HG02943 (cell line): ENCODE measurements around the gene ITPR1.

ENCODE experiments used
- ATAC-seq: cut with Tn5 transposase; IDR thresholded peaks from one replicate; pipeline ENCODE4 v1.9.1; 2021; ENCODE audit warnings: mild to moderate bottlenecking, low read depth, moderate library complexity; ENCODE audit not compliant: unreplicated experiment

Gene ITPR1

DNA sequence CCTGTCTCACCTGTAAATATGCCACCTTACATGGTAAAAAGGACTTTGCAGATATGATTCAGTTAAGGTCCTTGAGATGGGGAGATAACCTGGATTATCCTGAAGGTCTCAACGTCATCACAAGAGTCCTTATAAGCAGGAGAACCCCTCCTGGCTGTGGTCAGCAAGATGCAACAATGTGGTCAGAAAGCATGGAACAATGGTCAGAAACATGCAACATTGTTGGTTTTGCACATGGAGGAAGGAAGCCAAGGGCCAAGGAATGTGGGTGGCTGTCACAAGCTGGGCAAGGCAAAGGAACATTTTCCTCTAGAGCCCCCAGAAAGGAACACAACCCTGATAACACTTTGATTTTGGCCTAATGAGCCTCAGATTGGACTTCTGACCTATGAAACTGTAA, 16.7 kb upstream of the ITPR1 start:
- ATAC-seq, result no peak

DNA sequence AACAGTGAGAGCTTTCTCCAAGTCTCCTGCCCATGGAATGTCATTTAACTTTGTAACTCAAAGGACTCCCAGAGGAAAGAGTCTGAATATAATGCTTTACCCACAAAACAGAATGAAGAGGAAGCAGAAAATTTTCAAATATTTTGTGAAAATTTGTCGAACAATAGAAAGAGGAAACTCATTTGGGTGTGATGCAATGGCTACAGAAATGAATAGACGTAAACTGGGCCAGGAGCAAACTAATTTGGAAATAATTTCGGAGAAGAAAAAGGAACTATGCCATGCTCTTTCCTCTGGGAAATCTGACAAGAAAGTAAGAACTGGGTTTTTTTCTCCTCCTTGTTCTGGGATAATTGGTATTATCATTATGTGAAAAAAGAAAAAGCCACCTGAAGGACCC, 14.9 kb upstream of the ITPR1 start:
- no peak for ATAC-seq

GRCh38 chr3:4491855-4492207, 1.3 kb upstream of the ITPR1 start:
- no peak for ATAC-seq

DNA sequence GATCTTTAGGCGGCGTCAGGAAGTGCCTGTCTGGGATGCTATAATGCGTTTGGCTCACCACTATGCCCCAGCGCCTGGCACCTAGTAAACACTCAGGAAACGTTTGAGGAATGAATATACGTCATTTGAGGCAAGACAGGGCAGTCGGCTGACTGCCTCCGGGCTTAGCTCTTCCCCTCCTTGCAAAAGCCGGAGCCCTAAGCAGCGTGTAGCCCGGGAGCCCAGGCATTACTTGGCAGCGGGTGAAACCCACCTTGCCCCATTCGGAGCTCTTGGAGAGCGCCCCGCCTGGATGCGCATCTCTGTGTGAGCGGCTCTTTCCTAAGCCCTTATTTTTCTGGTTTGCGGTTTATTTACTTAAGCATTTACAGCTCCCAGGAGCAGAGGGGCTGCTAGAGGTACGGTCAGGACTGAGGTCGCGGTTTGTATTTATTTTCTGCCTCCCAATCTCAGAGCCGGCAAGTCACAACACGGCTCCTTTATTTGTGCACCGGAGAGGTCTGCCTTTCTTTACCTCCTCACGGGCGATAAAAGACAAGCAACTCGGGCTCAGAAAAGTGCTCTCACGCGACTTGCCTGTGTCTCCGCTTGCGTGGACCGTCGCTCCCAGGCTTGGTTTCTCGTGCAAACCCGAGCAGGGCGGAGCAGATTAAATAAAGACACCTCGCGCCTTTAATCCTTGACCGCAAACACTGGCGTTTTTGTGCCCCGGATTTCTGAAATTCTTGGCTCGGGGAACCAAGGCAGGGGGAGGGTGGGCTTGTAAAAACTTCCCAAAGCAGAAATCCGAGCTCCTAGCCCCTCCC, 737 bp upstream of the ITPR1 start:
- peak; percentile 8 for ATAC-seq

DNA sequence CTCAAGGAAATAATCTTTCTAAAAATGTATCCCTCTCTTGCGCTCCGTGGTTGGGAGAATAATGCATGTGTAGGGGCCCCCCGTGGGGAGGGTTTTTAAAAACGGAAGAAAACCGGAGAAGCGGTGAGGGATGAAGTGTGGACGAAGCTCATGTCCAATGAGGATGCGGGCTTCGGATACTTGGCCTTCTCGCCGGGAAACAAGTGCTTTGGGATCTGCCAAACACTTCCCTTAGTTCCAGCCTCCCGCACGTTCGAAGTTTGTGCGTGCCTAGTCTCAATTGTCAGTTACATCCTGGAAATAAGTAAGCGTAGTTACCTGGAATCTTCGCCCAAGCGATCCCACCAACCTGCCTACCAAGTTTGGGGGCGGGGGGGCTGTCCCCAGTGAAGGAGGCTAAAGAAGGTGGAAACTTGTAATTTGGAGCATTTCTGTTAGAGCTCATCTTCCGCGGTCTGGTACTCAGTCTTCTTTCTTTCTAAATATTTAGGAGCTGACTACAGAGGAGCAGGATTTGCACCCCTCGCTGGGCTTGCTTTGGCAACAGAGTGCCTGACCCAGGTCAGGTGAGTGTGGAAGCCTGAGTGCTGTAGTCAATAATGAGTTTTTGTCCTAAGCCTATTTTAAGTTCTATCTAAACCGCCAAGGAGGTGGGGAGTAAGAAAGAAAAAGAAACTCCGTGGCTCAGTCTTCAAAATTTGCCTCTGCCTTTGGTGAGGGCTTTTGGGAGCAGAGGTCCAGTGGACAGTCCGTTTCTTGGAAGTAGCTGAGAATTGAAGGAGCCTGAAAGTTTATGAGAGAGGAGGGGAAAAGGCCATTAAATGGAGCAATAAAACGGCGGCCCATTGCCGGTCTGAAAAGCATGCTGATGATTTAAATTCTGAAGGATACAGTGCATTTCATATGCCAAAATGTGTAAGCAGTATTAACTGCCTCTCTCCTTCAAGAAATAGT, 1.1 kb downstream of the ITPR1 start:
- no peak for ATAC-seq

GRCh38 chr3:4494895-4495264, 1.7 kb downstream of the ITPR1 start:
- no peak for ATAC-seq

DNA sequence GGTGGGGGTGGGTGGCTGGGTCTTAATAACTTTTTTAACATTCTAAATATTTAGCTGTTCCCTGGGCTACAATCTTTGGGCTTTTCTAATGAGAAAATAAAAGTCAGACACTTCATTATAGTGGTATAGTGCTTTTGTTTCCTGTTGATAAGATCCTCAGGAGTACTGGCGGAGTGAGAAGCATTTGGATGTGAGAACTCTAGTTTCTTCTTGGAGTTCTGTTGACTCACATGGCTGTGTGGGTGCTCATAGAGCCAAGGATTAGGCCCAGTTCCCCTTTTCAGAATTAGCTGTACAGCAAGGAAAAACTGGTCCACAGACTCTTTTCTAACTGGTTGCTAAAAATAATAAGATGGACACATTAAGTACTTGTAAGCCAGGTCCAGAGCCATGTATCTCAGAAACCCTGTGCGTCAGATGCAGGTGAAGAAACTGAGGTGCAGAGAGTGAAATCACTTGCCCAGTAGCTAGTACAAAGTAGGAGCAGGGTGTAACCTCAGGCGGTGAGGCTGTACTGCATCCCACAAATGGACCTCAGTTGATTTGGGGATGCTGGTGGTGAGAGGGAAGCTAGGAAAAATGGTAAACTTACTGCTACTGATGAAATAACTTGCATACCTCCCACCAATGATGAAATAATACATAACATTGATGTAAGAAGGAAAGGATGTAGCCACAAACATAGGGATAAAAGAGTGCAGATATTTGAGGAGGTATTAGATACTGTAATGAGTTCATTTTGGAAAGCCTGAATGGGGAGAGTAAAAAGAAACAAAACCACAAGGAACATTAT, 2.3 kb downstream of the ITPR1 start:
- ATAC-seq, result no peak

GRCh38 chr3:4496087-4496452, 2.9 kb downstream of the ITPR1 start:
- no peak for ATAC-seq

DNA sequence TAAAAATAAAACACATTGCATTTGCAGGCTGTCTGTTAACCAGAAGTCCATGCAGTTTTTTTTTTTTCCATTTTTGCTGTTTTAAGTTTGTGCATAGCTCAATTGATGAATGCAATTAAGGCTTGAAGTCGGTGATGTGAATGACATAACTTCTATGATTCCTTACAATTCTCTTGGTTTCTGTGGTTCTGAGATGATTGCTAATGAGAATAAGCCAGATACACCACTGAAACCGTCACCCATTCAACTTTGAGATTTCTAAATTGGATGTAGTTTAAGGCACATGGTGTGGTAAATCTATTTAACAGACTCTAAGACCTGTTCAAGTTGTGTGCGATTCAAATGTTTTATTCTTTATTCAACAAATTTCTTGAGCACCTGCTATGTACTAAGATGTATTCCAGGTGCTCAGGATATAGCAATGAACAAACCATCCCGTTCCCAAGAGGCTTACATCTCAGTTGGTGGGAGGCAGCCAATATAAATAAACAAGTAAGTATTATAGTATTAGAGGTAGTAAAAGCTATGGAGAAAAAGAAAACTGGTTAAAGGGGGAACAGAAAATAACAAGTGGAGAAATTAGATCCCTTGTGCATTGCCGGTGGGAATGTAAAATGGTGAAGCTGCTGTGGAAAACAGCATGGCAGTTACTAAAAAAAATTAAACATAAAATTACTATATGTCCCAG, 4.0 kb downstream of the ITPR1 start:
- no peak for ATAC-seq

GRCh38 chr3:4497843-4498324, 4.7 kb downstream of the ITPR1 start:
- ATAC-seq, result no peak

GRCh38 chr3:4498446-4498845, 5.3 kb downstream of the ITPR1 start:
- ATAC-seq, result no peak

DNA sequence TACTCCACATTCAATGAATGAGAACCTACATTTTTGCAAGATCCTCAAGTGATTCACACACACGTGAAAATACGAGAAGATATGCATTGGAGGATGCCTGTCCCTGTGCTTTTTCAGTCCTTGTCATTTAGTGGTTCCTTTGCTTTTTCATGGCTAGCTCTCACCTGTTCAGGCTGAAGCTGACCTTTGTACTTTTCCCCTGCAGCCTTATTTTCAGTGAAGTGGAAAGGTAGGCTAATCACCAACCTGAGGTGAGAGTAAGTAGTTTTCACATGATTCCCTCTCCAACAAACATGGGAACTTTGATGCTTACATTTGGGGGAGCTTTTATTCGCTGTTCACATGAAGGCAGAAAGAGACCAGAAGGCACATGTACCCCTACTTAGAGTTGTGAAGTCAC, 8.3 kb downstream of the ITPR1 start:
- ATAC-seq, result no peak

DNA sequence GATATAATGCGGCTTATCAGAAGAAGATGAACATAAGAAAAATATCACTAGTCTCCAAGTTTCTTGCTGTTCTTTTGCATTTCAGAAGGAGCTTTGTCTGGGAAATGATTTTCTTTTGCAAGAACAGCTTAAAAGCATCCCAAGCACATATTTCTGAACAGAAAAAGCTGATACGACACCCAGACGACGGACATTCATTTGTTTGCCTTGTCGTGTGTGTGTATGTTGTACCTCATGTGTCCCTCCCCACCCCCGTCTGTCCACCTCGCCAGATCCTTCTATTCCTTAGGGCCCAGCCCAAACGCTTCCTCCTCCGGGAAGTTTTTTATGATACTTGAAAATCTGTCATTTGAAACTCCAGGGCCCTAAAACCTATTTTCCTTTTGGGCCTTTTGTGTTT, 8.8 kb downstream of the ITPR1 start:
- ATAC-seq, result no peak

GRCh38 chr3:4503050-4503449, 9.9 kb downstream of the ITPR1 start:
- peak; percentile 41 for ATAC-seq

DNA sequence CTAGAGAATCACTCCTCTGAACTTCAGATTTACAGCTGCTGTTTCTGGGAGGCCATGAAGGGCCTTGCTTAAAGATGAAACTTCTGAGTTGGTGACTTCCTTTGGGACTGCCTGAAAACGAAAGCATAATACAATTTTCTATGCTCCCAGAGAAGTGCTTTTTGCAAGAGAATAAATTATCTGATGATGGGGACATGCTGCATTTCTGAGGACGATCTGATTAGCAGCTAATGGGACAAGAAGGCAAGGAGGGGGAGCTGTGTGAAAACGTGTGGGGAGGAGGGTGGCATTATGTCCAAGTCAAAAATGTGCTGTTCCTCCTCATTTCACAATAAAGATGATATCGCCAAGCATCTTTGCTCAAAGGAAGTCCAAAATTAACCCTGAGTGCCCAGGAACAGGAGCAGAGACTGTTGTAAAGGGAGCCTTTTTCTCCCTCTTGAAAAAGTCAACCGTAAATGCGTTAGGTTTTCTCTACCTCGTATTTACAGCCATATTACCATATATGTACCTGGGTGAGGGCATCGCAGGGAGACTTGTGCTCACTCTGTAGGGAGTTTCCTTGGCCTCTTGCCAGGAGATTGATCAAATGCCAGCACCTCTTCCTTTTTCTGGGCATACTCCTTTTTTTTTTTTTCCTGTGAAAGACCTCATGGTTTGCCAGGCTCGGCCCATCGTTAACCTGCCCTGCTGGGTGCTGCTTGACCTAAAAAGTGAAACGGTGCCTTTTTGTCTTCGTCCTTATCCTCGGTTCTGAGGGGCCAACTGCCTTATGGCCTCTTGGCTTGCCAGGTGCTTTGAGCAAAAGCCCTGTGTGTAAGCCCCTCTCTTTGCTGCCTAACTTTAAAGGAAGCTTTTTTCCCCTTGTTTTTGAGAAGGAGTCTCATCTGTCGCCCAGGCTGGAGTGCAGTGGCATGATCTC, 11.5 kb downstream of the ITPR1 start:
- ATAC-seq, result no peak

DNA sequence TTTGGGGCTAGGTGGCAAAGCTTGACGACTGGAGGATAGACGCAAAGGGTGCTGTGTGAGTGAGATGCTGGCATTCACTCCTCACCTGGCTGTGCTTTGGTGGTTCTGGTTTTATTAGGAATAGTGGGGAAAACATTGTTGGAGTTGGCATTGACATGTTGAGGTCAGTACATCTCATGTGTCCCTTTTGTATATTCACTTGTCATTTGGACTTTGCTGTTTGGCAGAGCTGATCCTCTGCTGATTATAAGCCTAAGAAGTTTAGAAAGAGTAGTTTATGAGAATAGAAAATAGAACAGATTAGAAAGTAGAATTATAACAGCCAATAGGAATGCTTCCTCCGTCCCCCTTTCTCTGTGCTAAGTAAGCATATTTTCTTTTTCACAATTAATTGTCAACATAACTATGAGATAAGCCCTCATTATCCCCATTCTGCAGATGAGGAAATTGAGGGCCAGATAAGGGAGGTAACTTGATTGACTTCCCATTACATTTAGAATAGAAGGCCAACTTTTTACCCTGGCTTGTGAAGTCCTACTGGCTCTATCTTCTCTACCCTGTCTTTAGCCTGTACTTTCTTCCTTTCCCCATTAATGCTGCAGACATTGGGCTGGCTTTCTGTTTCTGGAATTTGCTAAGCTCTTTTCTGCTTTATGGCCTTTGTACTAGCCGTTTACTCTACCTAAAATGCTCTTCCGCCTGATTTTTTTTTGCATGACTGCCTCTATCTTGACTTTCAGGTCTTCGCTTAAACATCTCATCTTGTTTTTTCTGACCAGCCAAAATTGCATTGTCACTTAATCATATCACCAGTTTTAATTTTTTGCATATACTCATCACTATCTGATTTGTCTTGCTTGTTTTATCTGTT, 12.8 kb downstream of the ITPR1 start:
- ATAC-seq, result no peak

GRCh38 chr3:4506559-4507023, 13.4 kb downstream of the ITPR1 start:
- no peak for ATAC-seq

- no peak for ATAC-seq
Observed at GRCh38 chr3:4507024-4507596, 14.0 kb downstream of the ITPR1 start.
